Adrenal gland (tissue), 5 donors: Measurements from ENCODE around the gene FHOD3.

Source experiments
- CTCF ChIP-seq, 6 experiments: fragments of 450-650 bp in 4 of 6; fragments of 200-600 bp in 2 of 6; sonication (generic) in 1 of 6; IDR thresholded peaks; 1 replicate in 5 of 6; 2 replicates in 1 of 6; pipeline versions ENCODE4 v1.5.1 to v1.8.0; 2016 to 2021; ENCODE audit warnings: antibody characterized with exemption in 6 of 6, mild to moderate bottlenecking in 2 of 6, moderate library complexity in 1 of 6
- POLR2A ChIP-seq, 2 donors: fragments of 450-650 bp; IDR thresholded peaks; one replicate each; pipeline ENCODE4 v1.6.1; 2017; ENCODE audit warnings: antibody characterized with exemption in 2 of 2, mild to moderate bottlenecking in 2 of 2, moderate library complexity in 1 of 2
- donor health status: DM: no; HTN: no; CAD: no.

- TF ChIP-seq CTCF (IDR thresholded peaks at IDR 0.05) (no peak), POLR2A (IDR thresholded peaks at IDR 0.05) (no peak)
Measured at GRCh38 chr18:36516726-36517125, 219.2 kb downstream of the FHOD3 start.
